8988T (cell line): ENCODE measurements around the gene PRR5.
"Not testable (repeated sequence)": the region's sequence is repeated elsewhere in the genome, so short reads cannot be mapped to it uniquely, and the experiment has no call there.

Experiments
- DNase-seq: peaks from one replicate; pipeline ENCODE4 v3.0.0; 2011

The PRR5 gene

DNA sequence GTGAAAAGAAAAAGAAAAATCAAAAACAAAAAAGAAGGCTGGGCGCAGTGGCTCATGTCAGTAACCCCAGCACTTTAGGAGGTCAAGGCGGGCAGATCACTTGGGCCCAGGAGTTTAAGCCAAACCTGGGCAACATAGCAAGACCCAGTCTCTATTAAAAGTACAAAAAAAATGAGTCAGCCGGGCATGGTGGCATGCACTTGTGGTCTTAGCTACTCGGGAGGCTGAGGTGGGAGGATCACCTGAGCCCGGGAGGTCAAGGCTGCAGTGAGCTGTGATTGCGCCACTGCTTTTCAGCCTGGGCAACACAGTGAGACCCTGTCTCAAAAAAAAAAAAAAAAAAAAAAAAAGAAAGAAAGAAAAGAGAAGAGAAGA, 26.0 kb upstream of the PRR5 start:
- DNase-seq: not testable (repeated sequence)

DNA sequence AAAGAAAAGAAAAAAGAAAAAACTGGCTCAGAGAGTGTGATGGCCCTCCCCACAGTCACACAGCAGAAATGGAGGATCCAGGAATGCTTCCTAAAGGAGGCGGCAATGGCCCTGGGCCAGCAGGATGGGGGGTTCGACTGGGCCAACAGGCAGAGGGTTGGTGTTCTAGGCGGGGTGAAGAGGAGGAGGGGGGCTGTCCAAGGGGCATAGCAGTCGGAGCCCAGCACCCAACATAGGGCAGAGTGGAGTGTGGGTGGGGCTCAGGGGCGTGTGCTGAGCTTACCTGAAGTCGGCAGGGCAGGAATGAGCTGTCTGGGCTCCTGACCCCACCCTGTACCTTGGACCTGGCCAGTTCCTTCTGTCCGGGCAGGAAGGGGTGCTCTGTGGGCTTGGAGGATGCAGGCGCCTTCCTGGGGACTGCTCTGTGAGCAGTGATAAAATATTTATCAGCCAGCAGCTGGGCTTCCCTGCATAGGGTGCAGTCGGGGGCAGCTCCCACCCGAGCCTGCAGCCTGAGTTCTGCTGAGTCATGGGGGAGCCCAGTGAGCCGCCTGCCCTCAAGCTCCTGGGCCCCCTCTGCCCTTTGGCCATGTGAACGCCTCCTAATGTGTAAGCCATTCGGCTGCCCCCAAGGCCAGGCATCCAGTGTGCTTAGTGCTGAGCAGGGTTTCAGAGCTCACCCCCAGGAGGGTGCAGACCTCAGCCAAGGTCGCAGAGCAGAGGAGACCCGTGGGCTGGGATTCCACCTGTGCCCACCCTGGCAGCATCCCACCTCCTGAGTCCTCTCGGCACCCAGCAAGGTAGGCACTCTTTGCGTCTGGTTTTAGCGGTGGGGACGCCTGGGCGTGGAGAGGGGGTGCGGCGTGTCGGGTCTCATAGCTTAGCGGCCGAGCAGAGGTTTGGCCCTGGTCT, 25.3 kb upstream of the PRR5 start:
- no peak for DNase-seq

DNA sequence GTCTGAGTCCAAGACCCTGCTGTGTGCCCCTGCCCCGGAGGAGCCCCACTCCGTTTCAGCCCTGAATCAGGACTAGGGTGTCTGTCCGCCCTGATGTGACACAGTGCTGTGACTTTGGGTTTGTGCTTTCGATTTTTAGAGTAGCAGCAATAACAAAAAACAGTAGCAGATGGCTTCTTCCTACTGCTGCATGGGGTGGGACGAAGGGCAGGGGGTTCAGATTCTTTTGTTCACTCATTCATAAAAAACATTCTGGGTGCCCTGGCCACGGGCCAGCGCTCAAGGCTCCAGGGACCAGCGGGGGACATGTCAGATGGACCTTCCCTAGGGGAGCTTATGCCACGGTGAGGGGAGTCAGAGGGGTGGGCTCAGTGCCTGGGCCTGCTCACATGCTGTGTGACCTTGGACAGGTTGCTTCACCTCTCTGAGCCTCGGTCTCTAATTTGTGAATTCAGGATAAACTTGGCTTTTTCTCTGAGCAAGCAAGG, 24.6 kb upstream of the PRR5 start:
- DNase-seq: no peak

DNA sequence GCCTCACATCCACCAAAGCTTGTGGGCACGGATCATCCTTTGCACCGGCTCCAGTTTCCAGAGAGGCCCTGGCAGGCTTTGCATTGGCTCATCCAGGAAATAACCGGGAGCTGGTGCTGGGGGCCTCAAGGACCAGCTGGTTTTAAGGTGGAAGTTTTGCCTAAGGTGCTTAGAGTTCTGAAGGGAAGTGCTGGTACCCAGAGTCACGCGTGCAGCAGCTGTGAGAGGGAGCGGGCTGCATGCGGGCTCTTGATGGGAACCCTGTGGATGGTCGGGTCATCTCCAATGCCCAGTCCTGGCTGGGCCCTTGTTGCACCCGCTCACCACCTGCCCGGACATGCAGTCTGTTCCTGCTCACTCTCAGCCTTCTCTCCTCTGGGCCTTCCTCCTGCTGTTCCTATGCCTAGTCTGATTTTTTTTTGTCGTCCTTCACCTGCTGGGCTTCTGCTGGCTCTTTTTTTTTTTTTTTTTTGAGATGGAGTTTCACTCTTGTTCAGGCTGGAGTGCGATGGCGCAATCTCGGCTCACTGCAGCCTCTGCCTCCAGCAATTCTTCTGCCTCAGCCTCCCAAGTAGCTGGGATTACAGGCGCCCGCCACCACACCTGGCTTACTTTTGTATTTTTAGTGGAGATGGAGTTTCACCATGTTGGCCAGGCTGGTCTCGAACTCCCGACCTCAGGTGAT, 24.0 kb upstream of the PRR5 start:
- DNase-seq: no peak

DNA sequence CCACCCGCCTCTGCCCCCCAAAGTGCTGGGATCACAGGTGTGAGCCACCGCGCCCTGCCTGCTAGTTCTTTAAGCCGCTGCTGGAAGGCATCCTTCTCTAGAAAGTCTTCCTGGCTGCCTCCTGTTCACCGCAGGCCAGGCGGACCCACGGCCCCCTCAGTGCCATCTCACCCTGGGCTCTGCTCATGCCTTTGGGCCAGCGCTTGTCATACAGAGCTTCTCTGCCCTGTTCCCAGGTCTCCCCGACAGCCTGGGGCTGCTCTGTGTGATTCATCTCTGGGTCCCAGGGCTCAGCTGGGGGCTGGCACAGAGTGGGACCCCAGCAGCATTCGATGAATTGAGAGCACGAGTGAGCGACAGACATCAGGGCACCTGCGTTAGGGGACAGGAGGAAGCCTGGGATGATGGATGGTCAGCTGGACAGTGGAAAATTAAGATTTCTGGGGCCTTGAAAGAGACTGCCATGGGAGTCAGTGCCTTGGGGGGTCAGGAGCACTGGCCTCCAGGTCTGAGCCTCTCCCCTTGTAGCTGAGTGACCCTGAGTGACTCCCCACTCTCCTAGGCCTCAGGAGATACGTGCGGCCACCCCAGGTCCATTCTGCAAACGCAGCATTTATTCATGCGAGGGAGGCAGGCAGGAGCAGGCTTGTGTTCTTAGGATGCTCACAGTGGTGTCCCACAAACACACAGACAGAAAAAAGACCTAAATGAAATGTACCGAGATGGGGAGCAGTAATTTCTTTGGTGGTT, 23.3 kb upstream of the PRR5 start:
- DNase-seq: no peak

DNA sequence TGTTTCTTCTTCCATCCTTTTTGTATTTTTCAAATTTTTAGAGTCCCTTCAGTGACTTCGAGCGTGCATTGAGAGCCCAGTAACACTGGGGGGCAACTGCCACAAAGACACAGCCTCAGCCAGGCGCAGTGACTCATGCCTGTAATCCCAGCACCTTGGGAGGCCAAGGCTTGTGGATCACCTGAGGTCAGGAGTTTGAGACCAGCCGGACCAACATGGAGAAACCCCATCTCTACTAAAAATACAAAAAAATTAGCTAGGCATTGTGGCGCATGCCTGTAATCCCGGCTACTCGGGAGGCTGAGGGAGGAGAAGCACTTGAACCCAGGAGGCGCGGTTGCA, 22.7 kb upstream of the PRR5 start:
- not testable (repeated sequence) for DNase-seq

DNA sequence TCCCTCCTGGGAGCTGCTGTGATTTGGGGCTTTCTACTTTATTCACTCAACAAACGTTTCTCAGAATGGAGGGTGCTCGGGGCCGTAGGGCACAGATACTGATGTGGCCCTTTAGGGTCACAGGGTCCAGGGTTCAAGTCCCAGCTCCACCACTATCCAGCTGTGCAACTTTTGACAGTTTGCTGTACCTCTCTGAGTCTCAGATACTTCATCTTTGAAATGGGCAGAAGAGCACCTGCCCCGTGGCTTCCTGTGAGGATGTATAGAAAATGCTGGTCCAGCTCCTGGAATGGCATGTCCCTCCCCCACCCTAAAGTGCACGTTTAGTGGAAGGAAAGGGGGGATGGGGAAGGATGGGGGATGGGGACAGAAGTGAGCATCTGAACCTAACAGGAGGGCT, 21.9 kb upstream of the PRR5 start:
- DNase-seq: no peak

DNA sequence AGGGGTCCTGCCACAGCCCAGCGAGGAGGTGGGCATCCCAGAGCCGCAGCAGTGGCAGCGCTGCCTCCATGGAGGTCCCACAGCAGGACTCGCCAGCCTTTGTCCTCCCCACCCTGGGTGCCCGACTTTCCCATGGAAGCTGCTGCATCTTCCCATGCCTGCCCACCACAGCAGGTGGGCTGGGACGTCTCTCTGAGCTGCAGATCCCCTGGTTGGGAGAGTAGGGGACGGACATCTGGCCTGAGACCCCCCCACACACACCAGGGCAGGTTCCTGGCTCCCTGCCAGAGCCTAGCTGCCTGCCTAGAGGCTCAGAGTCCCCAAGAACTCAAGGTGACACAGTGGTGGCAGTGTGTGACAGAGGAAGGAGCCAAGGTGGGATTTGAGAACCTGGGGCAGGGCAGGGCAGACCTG, 21.5 kb upstream of the PRR5 start:
- DNase-seq: no peak

DNA sequence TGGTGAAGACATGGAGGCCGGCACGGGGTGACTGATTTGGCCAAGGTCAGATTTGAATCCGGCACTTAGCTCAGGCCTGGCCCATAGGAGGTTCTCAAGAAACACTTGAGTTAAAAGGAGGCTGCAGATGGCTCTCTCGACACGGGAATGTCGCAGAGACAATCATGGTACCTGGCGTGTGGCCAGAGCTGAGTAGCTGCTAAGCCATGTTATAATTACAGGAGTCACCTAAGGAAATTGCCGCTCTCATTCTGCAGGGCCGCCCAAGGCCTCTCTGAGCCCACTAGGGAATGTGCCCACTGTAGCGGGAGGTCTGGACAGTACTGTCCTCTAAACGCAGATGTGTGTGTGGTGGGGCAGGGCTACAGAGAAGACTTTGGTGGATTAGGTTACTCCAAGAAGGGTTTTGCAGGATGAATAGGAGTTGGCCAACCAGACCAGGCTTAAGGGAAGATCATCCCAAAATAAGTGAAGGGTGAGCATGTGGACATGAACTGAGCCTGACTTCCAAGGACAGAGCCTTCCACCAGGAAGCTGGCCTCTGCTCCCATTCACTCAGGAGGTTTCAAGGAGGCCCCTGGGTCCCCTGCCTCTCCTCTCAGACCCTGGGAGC, 19.3 kb upstream of the PRR5 start:
- DNase-seq: no peak

DNA sequence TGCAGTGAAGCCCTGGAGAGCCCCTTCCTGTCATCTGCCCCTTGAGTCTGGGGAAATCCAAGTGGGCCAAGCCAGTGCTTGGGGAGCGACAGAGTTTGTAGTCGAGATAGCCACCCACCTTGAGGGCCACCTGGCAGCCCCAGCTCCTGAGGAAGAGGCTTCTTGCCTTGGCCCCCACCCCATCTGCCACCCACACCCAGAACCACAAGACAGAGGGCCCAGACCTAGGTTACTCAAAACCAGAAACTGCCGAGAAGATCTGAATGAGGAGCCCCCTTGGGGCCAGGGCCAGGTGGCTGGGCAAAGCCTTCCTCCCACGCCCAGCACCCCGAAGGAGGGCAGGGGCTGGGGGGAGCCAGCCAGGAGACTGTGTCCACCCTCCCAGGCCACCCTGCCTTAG, 18.8 kb upstream of the PRR5 start:
- DNase-seq: no peak

DNA sequence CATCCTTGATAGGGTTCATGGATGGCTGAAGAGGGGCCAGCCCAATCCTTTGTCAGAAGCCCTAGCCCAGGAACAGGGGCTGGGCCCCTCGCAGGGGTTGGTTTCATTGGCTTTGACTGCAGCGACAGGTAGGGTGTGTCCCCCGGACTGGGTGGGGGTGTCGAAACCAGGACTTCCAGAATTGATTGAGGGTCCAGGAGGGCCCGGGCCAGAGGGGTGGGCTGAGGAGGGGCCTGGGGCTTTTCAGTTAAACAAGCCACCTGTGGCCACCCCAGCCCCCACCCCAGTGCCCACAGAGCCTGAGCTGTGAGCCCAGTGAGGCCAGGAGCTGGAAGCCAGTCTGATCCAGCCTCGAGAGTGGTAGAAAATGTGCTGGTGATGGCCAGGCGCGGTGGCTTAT, 18.1 kb upstream of the PRR5 start:
- DNase-seq: no peak

DNA sequence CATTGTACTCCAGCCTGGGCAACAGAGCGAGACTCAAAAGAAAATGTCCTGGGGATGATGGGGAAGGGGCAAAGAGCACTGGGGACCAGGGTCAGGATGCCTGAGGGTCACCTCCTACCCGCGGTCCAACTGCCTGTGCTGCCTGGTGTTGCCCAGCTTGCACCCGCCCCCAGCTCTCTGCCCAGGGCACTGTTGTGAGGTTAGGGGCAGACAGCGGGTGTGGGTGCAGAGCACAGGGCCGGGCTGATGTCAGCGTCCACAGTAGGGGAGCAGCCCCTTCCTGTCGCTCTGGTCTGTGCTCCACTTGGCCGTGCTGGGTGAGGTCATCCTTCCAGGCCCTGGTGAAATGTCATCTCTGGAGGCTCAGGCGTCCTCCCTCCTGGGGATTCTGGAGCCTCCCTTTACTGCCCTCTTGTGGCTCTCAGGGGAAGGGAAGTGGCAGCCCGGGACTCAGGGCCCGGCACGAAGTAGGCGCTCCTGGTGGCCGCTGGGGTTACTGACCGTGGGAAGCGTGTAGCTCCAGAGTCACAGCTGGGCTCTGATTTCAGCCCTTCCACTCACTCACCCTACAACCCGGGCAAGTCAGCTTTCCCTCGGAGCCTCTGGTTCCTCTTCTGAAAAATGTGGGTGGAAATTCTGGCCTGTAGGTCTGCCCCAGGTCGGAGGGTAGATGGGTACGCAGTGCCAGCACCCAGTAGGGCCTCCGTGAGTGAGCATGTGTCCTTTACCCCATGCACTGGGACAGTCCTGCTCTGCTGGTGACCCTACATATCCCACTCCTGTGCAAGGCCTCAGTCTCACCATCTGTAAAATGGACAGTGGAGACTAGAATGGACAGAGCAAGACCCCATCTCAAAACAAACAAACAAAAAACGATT, 17.3 kb upstream of the PRR5 start:
- peak; percentile 77 for DNase-seq

DNA sequence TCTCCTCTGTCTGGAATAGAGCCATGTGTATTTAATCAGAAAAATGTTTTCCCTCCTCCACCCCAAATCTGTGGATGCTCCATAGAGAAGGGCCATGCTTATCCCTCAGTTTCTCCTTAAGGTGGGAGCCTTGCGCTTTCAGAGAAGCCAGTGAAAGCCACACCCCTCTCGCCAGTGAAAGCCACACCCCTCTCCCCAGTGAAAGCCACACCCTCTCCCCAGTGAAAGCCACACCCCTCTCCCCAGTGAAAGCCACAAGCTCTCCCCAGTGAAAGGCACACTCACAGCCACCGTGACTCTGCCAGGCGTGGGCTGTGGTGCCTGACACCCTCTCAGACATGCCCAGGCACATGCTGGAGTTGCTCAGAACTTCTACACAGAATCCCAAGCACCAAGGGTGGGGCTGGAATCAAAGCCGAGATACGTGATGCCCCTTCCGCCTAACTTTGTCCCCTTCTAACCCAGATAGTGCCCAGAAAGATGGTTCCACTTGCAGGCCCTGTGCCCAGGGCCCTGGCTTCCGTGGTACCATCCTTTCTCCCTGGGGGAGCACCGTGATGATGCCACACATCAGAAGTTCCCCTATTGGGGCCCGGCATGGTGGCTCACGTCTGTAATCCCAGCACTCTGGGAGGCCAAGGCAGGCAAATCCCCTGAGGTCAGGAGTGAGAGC, 16.5 kb upstream of the PRR5 start:
- no peak for DNase-seq

DNA sequence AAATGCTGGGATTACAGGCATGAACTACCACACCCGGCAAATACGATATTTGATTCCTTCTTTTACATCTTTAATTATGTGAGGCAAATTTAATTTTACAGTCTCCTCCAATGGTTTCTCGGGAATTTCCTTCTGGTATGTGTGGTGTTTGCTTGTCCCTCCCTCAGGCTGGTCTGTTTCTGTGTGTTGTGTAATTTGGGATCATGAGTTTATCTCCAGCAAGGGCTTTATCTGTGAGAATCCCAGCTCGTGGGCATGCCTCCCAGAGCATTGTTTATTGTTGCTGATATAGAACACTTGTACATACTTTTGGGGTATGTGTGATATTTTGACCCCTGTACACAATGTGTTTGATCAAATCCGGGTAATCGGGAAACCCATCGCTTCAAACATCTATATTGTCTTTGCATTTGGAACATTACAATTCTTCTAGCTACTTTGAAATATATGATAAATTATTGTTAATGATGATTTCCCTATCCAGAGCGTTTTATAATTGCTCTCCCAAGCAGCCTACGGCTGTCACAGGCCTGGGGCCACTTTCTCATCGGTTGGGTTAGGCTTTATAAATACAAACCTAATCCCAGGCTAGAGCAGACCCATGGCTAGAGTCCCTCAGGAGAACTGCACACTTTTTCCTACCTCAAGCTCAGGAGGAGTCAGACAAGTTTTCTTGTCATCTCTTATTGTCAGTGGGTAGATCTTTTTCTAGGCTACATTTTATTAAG, 15.0 kb upstream of the PRR5 start:
- no peak for DNase-seq

DNA sequence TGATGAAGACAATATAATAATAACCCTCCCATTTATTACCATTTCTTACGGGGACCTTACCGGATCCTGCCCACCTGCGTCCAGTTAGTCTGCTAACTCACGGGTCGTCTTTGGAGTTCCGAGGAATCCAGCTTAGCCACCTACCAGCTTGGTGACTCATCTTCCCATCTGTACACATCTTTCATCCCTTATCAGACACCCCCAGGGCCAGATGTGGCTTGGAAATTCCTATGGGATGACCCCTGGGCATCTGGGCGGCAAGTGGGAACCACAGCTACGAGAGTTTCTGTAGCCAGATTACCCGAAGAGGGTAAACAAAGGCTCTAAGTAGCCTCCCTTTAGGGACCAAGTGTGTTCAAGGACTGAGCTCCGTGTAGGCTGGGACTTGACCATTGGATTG, 12.8 kb upstream of the PRR5 start:
- no peak for DNase-seq

DNA sequence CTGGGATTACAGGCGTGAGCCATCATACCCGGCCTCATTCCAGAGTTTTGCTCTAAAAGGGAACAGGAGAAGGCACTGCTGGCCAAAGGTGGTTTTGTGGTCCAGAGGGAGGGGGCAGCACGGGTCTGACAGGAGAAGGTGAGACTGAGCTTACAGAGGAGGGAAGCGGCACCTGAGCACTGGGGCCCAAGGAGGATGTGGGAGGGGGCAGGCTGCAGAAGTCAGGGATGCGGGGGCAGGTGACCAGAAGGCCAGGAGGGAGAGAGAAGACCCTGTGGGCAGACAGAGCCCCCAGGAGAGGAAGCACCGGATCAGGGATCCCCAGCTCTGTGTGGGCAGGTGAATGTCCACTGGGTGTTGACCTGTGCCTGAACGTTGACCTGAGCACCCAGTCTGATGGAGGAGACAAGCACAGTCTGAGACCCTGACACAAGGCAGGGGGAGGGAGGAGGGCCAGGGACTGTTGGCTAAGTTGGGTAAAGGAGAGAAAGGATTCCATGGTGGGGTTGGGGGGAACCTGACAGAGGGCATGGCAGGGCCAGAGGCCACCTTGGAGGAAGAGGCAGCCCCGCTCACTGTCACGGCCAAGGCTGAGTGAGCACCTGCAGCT, 12.0 kb upstream of the PRR5 start:
- no peak for DNase-seq

DNA sequence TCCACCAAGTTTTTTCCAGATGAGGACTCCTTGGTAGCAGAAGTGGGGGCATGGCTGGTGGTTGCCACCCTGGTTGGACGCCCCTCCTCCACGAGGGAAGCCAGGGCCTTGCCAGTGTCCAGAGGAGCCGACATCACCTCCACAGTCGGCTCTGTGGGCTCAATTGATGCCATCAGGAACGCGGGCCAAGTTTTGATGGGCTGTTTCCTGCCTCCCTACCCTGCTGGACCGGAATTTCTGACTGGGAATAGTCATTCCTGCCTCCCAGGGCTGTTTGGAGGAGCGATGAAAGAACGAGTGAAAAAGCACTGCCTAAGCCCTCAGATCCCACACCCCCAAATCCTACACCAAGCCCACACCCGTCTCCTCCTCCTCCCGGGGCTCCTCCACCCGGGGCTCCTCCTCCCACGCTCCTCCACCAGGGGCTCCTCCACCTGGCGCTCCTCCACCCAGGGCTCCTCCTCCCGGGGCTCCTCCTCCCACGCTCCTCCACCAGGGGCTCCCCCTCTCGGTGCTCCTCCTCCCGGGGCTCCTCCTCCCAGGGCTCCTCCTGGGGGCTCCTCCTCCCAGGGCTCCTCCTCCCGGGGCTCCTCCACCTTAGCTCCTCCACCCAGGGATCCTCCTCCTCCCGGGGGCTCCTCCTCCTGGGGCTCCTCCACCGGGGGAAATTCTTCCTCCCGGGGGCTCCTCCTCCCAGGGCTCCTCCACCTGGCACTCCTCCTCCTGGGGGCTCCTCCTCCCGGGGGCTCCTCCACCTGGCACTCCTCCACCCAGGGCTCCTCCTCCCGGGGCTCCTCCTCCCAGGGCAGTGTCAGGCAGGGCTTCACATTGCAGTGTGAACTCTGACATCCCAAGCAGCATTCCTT, 10.0 kb upstream of the PRR5 start:
- no peak for DNase-seq

DNA sequence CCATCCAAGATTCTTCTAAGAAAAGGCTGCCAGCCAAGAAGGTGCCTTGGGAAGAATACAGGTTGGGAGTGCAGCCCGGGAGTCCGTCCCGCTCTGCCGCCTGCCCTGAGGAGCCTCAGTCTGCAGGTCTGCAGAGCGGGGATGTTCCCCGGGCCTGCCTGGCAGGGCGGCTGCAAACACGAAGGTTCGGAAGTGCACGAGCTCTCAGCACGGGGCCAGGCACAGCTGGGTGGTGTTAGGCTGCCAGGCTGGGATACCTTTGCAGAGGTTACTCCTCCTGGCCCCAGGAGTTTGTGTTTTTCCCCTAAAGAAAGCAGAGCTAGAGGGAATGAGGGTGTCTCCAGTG, 9.4 kb upstream of the PRR5 start:
- DNase-seq: no peak

DNA sequence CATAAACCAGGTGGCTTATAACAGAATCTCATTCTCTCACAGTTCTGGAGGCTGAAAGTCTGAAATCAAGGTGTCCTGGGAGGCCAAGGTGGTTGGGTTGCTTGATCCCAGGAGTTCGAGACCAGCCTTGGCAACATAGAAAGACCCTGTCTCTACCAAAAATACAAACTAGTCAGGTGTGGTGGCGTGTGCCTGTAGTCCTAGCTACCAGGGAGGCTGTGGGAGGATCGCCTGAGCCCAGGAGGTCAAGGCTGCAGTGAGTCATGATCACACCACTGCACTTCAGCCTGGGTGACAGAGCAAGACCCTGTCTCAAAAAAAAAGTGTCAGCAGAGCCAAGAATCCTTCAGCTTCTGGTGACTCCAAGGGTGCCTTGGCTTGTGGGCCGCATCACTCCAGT, 8.9 kb upstream of the PRR5 start:
- no peak for DNase-seq

DNA sequence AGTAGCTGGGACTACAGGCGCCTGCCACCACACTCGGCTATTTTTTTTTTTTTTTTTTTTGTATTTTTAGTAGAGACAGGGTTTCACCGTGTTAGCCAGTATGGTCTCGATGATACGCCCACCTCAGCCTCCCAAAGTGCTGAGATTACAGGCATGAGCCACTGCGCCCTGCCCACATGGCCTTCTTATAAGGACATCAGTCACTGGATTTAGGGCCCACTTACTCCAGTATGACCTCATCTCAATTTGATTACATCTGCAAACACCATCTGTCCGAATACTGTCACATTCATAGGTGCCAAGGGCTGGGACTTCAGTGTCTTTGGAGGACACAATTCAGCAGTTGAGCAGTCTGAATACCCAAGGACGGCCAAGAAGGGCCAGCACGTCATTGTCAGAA, 8.2 kb upstream of the PRR5 start:
- DNase-seq: no peak
